Heart left ventricle (tissue), 16 donors: Measurements from ENCODE around the gene CNKSR3. TPM values are rescaled to one million over a fixed set of nuclear protein-coding genes. Genes with fewer than 3 reads are reported as not detected.

Source experiments
- ATAC-seq, 4 donors: fragments of 200-7000 bp; cut with Tn5 transposase; one replicate each; pipeline ENCODE4 v1.9.1; 2020 to 2022; ENCODE audit warnings: moderate library complexity in 4 of 4, mild to moderate bottlenecking in 3 of 4, moderate number of reproducible peaks in 1 of 4
- DNase-seq, 5 donors: peaks; one replicate each; pipeline ENCODE4 v3.0.0-alpha.2; 2020
- H3K27ac ChIP-seq, 12 donors: fragments of 200-600 bp; sonication (generic) in 4 of 12; one replicate each; pipeline versions ENCODE4 v1.5.0 to v1.8.0; 2016 to 2022; ENCODE audit warnings: mild to moderate bottlenecking in 2 of 12
- H3K27me3 ChIP-seq, 9 donors: fragments of 200-600 bp; sonication (generic) in 2 of 9; one replicate each; pipeline versions ENCODE4 v1.5.1 to v1.8.0; 2016 to 2022; ENCODE audit warnings: mild to moderate bottlenecking in 3 of 9
- H3K36me3 ChIP-seq, 9 donors: fragments of 200-600 bp; sonication (generic) in 2 of 9; one replicate each; pipeline versions ENCODE4 v1.5.0 to v1.8.0; 2018 to 2022; ENCODE audit warnings: mild to moderate bottlenecking in 2 of 9
- H3K4me1 ChIP-seq, 12 donors: fragments of 200-600 bp; sonication (generic) in 4 of 12; one replicate each; pipeline versions ENCODE4 v1.5.0 to v1.8.0; 2016 to 2022; ENCODE audit warnings: mild to moderate bottlenecking in 3 of 12
- H3K4me3 ChIP-seq, 12 donors: fragments of 200-600 bp; sonication (generic) in 4 of 12; one replicate each; pipeline versions ENCODE4 v1.5.0 to v1.8.0; 2017 to 2022; ENCODE audit warnings: mild to moderate bottlenecking in 9 of 12, moderate library complexity in 4 of 12
- H3K9me3 ChIP-seq, 12 donors: fragments of 200-600 bp; sonication (generic) in 4 of 12; one replicate each; pipeline versions ENCODE4 v1.5.0 to v1.8.0; 2016 to 2022; ENCODE audit warnings: mild to moderate bottlenecking in 1 of 12
- POLR2A ChIP-seq, 2 donors: fragments of 450-650 bp; IDR thresholded peaks; one replicate each; pipeline ENCODE4 v1.6.1; 2017; ENCODE audit warnings: antibody characterized with exemption in 2 of 2, mild to moderate bottlenecking in 2 of 2, moderate library complexity in 2 of 2
- WGBS, 4 donors: extraction: QIAGEN DNeasy Blood & Tissue Kit in 2 of 4; methylation state at CpG; one replicate each; pipeline versions ENCODE4 v1.1.5 to v1.1.7; 2013 to 2018; 5-methylcytosine and 5-hydroxymethylcytosine counted together
- intact Hi-C, 10 donors: fragments of 100-400 bp; cut with DNase I; formaldehyde crosslinking; loops; one replicate each; pipeline versions ENCODE4 v1.11.1 to v1.14.2; 2022
- polyA plus RNA-seq, 2 donors: library from polyadenylated mRNA; stranded (reverse); fragments of 200-250 nt; gene quantifications; one replicate each; pipeline ENCODE4 v1.2.3, GENCODE V29; 2013
- total RNA-seq, 9 donors: library from RNA; depleted of rRNA in 2 of 9; stranded (reverse); fragments of >200 nt in 2 of 9; fragmentation: NEBNext Ultra II Directional in 3 of 9; extraction: Animal tissue kit (Norgen Biotek cat#: 25700) in 3 of 9; gene quantifications; one replicate each; pipeline versions ENCODE4 v1.1.0 to v1.2.4, GENCODE V29; 2016 to 2023
- TF ChIP-seq, protein P1 (sequence below), 12 donors: fragments of 200-600 bp; sonication (generic) in 4 of 12; IDR thresholded peaks; one replicate each; pipeline versions ENCODE4 v1.5.0 to v1.8.0; 2018 to 2022; ENCODE audit warnings: antibody characterized with exemption in 12 of 12, mild to moderate bottlenecking in 5 of 12
- donor health status: ischemic (EF 13 %, LVEDD 7.1; RV severe dilation, severe dysfunction).
- donor health status: healthy with polysubstance abuse.
- donor health status: DM: no; HTN: yes; CAD: no.
- donor health status: DM: no; HTN: no; CAD: no.
- donor health status: ischemic (EF 25% LVEDD 6.9; RV normal size, moderate dysfunction).
- donor health status: ischemic (EF 25% LVEDD 5.7; RV mildly dilated, moderate dysfunction).
- donor health status: healthy.
- donor health status: DM: yes; HTN: yes; CAD: no.
- donor health status: ischemic (EF 35%, LVEDD 5.7; RV mildly dilated, moderate dysfunction).
- donor health status: nonischemic (EF 11% LVEDD 7.7; RV severe dilation, severe dysfunction).
- donor health status: DM: yes; HTN: yes; CAD: no.
- donor health status: PGD.
- donor health status: ischemic (EF 29% LVEDD 5.4; RV normal size, mild dysfunction).
- donor health status: nonischemic (EF 23%, LVEDD 6.1; RV moderate dilation, normal function).

The CNKSR3 gene
- total and polyA plus RNA-seq, 11 donors = 5.9 to 30.7 (median 17.7) TPM

- H3K4me1 ChIP-seq = peaks cover 0 to 36% (median 16%) of the 10 kb centered on the region in 12 donors
- ATAC-seq (peak; percentile 3 to 41 (median 32)), DNase-seq (peak; percentile 23 to 68 (median 31))
- H3K4me3 ChIP-seq = peak overlapping the region; percentile 56 to 91 (median 82)
- peaks cover 0 to 22% (median 0%) of the 10 kb centered on the region in 9 donors for H3K27me3 ChIP-seq
- peak overlapping the region; percentile 70 to 98 (median 91) for H3K27ac ChIP-seq
- TF ChIP-seq POLR2A (IDR thresholded peaks at IDR 0.05) = no peak
- TF ChIP-seq, protein P1, sequence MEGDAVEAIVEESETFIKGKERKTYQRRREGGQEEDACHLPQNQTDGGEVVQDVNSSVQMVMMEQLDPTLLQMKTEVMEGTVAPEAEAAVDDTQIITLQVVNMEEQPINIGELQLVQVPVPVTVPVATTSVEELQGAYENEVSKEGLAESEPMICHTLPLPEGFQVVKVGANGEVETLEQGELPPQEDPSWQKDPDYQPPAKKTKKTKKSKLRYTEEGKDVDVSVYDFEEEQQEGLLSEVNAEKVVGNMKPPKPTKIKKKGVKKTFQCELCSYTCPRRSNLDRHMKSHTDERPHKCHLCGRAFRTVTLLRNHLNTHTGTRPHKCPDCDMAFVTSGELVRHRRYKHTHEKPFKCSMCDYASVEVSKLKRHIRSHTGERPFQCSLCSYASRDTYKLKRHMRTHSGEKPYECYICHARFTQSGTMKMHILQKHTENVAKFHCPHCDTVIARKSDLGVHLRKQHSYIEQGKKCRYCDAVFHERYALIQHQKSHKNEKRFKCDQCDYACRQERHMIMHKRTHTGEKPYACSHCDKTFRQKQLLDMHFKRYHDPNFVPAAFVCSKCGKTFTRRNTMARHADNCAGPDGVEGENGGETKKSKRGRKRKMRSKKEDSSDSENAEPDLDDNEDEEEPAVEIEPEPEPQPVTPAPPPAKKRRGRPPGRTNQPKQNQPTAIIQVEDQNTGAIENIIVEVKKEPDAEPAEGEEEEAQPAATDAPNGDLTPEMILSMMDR (IDR thresholded peaks at IDR 0.05) = no peak
- no peaks in the 10 kb centered on the region for H3K36me3 ChIP-seq
- intact Hi-C loops = loop anchor here in 5 of 10 donors (1.0 to 10.0 kb wide), 11 partner anchors 55 to 355 kb away; partner anchors contain the start of gene SCAF8 (in 2 of the 5)
- H3K9me3 ChIP-seq = no peaks in the 10 kb centered on the region
- 0 to 1% (median 1%) methylated on average over 31 to 55 of the region's 55 CpGs for WGBS, 4 donors
Measured at GRCh38 chr6:154509421-154510143, 903 bp downstream of the CNKSR3 start.

DNA sequence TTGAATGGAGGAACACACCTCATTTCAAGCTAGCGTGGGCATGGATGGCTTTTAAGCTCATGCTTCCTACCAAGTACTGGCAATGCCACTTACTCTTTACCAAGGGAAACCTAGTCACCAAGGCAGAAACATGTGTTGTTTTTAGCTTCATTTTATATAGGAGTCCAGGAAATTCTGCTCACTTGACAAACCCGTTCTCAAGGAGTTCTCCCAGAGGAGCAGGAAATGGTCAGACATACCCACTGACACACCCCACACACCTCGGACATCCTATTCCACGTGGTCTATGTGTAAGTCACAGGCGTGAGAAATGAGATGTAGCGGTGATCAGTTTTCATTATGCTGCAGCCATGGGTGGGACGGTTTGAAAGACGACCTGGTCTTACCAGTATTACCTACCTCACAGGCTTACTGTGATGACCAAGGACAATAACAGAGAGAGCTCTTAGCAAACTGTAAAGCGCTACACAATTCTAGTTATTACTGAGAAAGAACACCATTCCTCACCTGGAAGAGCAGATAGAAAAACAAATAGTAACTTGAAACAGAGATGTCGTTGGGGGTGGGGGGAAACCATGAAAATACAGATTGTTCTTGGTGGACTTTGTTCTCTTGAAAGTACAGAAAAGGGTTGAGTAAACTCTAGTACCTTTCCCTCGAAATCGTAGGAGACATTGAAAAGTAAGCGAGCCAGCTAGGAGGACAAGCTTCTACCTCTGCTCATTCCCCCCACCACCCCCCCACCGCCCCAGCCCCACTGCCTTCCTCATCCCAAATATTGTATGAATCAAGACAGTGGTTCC lies 1.7 kb downstream of the CNKSR3 start:
- ATAC-seq (peak in 1 of 4 donors; percentile 10), DNase-seq (no peak)
- Histone ChIP-seq H3K4me3 (peak overlapping the region; percentile 56 to 91 (median 82)), H3K36me3 (no peaks in the 10 kb centered on the region), H3K9me3 (no peaks in the 10 kb centered on the region), H3K27ac (peak overlapping the region in 10 of 12 donors; percentile 72 to 98 (median 91)), H3K27me3 (peaks cover 0 to 22% (median 0%) of the 10 kb centered on the region in 9 donors), H3K4me1 (peaks cover 0 to 36% (median 16%) of the 10 kb centered on the region in 12 donors)
- TF ChIP-seq, protein P1 (IDR thresholded peaks at IDR 0.05) = no peak
- no peak for TF ChIP-seq POLR2A (IDR thresholded peaks at IDR 0.05)
- intact Hi-C loops = loop anchor here in 3 of 10 donors (5.0 to 10.0 kb wide), 2 partner anchors 54 to 76 kb away; no protein-coding TSS in a partner anchor
- WGBS, 4 donors = 13 to 17% (median 16%) methylated on average over 14 of the region's 14 CpGs

GRCh38 chr6:154506991-154507898 lies 3.2 kb downstream of the CNKSR3 start:
- intact Hi-C loops = loop anchor here in 3 of 10 donors (5.0 to 10.0 kb wide), 2 partner anchors 52 to 75 kb away; no protein-coding TSS in a partner anchor
- 57 to 62% (median 60%) methylated on average over 14 of the region's 14 CpGs for WGBS, 4 donors
- Histone ChIP-seq H3K4me1 (peaks cover 0 to 36% (median 16%) of the 10 kb centered on the region in 12 donors), H3K27me3 (peaks cover 0 to 22% (median 0%) of the 10 kb centered on the region in 9 donors), H3K9me3 (no peaks in the 10 kb centered on the region), H3K36me3 (no peaks in the 10 kb centered on the region), H3K27ac (peak overlapping the region in 5 of 12 donors; percentile 2 to 98 (median 13)), H3K4me3 (peak overlapping the region in 7 of 12 donors; percentile 1 to 91 (median 80))
- DNase-seq (no peak), ATAC-seq (no peak)
- TF ChIP-seq, protein P1 (IDR thresholded peaks at IDR 0.05) = no peak
- TF ChIP-seq POLR2A (IDR thresholded peaks at IDR 0.05) = no peak
